Fibroblast of mammary gland (primary cell): Measurements from ENCODE around the gene TMPRSS6.

ENCODE experiments used
- DNase-seq: peaks from one replicate; pipeline ENCODE4 v3.0.0-alpha.2; 2010; ENCODE audit warnings: low read depth
- H3K4me3 ChIP-seq: 2 replicates; pipeline ENCODE4 v1.5.1; 2011; ENCODE audit warnings: low read depth, mild to moderate bottlenecking, low read length, moderate library complexity; ENCODE audit not compliant: control insufficient read depth
- TF ChIP-seq, protein P1 (sequence below): conservative IDR thresholded peaks from 2 replicates; pipeline ENCODE4 v1.5.1; 2011; ENCODE audit warnings: low read depth, low read length, inconsistent platforms; ENCODE audit not compliant: control insufficient read depth, insufficient read depth

TMPRSS6 gene

DNA sequence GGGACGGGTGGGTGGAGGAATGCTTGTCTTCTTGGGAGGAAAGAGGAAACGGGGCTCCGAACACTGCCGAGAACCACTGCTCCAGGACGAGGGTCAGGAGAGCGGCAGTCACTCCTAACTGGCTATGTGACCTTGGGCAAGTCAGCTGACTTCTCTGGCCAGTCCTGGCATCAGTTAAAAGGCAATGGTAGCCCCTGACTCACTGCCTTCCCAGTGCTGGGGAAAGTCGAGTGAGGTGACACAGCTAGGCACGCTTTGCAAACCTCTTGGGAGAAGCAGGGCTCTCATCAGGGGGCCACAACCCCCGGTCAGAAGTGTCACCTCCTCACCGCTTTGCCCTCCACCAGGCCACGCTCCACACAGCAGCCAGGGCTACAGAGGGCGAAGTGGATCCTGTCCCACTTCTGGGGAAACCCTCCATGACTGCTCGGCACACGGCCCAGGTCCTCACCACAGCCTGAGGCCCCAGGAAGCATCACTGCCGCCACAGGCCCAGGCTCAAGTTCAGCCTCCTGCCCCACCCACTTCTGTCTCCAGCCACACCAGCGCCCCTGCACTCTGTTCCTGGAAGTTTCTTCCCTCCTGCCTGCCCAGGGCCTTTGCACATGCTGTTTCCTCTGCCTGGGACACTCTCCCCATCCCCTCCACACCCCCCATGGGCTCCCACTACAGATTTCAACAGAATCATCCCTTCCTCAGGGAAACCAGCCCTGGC, 23.9 kb upstream of the TMPRSS6 start:
- no peak for DNase-seq
- no peak overlapping the region for H3K4me3 ChIP-seq
- TF ChIP-seq, protein P1, sequence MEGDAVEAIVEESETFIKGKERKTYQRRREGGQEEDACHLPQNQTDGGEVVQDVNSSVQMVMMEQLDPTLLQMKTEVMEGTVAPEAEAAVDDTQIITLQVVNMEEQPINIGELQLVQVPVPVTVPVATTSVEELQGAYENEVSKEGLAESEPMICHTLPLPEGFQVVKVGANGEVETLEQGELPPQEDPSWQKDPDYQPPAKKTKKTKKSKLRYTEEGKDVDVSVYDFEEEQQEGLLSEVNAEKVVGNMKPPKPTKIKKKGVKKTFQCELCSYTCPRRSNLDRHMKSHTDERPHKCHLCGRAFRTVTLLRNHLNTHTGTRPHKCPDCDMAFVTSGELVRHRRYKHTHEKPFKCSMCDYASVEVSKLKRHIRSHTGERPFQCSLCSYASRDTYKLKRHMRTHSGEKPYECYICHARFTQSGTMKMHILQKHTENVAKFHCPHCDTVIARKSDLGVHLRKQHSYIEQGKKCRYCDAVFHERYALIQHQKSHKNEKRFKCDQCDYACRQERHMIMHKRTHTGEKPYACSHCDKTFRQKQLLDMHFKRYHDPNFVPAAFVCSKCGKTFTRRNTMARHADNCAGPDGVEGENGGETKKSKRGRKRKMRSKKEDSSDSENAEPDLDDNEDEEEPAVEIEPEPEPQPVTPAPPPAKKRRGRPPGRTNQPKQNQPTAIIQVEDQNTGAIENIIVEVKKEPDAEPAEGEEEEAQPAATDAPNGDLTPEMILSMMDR, result no peak

DNA sequence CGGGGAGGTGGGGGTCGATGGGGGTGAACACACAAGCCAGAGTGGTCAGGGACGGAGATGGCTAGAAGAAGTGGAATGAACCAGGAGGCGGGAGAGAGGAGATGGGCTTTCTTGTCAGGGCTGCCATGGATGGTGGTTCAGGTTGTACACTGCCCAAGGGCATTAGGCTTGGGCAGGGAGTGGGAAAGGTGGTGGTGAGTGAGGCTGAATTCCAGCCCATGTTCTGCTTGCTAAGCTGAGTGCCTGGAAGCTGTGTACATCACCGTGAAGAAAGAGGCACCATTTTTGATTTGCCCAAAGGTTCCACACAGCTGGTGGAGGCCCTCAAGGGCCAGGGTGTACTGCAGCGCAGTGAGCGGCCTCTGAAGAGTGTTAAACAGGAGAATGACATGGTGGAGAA, 23.3 kb upstream of the TMPRSS6 start:
- TF ChIP-seq, protein P1, result no peak
- H3K4me3 ChIP-seq, result no peak overlapping the region
- no peak for DNase-seq

DNA sequence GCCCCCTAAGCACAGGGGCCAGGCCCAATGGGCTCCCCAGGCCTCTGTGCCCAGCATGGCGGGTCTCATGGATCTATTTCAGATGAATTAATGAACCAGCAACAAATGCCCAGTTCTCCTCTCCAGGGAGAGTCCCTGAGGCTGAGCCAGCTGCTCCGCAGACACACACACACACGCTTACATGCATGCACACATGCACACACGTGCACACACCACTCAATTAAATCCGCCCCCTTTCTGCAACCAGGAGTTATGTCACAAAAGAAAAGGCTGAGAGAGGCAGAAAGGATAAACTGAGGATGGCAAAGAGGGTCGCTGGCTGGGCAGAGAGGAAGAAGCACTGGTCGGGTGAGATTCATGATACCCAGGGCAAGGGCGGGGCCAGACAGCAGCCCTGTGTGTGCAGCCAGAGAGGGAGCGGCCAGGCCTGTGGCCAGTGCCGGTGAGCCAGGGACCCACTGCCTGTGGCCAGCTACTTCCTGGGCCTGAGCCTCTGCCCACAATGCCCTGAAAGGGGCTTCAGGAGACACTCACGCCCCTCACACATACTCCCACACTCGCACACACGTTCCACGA, 20.4 kb upstream of the TMPRSS6 start:
- no peak for DNase-seq
- no peak overlapping the region for H3K4me3 ChIP-seq
- TF ChIP-seq, protein P1, result no peak

DNA sequence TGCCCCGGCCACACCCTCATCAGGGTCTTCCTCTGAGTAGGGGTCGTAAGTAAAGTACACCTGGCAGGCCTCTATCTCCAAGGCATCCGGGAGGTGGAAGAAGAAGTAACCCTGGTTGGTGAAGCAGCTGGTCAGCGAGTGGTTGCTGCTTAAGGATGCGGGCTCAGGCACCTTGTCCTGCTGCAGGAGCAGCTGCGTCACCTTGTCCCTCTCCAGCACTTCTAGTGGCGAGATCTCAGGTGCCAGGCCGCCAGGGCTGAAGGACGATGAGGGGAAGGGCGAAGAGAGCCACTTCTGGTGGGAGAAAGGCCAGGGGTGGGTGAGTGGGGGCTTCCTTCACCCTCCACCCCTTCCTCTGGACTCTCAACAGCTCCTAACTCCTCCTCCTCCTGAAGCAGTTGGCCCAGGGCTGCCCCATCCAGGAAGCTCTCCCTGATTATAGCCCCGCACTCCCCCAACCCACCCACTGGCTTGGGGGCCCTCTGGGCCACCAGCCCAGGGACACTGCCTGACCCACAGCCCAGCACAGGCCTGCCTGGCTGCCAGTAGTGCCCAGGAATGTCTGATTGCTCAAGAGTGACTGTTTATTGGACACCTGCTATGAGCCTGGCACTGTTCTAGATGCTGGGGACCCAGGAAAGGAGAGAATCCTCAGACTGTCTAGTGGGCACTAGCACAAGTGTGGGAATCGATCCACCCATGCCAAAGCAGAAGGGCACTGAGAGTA, 19.2 kb upstream of the TMPRSS6 start:
- DNase-seq, result no peak

DNA sequence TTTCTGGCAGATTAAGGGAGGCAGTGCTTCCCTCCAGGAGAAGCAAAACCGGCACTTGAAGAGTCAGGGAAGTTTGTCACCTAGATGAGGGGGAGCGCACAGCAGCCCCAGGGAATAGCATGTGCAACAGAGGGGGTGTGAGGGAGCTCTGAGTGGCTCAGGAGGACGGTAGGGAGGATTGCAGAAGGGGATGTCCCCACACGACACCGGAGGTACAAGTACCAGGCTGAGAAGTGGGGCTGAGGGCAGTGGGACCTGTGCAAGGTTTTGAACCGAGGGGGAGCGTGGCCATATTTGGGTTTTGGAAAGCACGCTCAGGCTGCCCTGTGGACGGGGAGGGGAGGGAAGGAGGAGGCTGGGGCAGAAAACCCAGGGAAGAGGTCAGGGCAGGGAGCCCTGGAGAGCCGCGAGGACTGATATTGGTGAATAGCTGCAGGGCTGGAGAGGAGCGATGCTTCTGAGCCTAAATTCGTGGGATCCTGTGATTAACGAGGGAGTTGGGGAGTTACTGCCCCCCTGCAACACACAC, 17.9 kb upstream of the TMPRSS6 start:
- DNase-seq, result no peak
- no peak overlapping the region for H3K4me3 ChIP-seq
- TF ChIP-seq, protein P1, result no peak

More for the DNA sequence above, 19.2 kb upstream of the TMPRSS6 start:
- TF ChIP-seq, protein P1, result no peak
- no peak overlapping the region for H3K4me3 ChIP-seq

DNA sequence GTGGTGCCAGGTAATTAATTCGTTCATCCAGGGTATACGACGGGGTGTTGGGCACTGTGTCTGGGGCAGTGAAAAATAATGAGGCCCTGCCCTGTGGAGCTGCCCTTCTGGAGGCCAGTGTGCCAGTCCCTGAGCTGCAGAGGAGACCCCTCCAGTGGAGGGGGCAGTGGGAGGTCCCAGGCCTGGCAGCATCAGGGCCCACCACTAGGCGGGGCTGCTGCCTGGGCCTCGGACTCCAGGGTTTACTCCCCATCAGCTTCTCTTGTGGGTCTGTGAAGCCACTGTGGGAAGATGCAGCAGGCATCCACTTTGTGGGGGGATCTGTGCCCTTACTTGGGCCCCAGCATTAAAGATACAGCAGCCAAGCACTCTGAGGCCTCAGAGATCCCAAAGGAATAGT, 17.4 kb upstream of the TMPRSS6 start:
- TF ChIP-seq, protein P1, result no peak
- DNase-seq, result no peak
- H3K4me3 ChIP-seq, result no peak overlapping the region
